ENCODE results near the gene PDE6G.

DNA sequence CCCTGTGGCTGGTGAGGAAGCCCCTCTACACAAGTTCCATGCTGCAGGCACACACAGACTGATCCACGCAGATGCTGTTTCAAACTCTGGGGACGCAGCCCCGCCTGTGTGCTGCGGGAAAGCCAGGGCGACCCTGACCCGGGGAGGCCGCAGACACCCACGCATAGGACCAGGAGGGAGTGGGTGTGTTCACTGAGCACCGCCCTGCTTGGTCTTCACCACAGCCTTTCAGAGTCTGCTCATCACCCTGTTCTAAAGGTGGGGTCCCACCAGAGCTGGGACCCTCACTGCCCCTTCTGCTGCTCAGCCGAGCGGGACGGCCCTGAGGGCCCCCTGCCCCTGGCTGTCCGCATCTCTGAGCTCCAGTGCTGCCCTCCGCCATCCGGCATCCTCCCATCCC is 11.8 kb downstream of the PDE6G start:
- TF ChIP-seq, protein P1, sequence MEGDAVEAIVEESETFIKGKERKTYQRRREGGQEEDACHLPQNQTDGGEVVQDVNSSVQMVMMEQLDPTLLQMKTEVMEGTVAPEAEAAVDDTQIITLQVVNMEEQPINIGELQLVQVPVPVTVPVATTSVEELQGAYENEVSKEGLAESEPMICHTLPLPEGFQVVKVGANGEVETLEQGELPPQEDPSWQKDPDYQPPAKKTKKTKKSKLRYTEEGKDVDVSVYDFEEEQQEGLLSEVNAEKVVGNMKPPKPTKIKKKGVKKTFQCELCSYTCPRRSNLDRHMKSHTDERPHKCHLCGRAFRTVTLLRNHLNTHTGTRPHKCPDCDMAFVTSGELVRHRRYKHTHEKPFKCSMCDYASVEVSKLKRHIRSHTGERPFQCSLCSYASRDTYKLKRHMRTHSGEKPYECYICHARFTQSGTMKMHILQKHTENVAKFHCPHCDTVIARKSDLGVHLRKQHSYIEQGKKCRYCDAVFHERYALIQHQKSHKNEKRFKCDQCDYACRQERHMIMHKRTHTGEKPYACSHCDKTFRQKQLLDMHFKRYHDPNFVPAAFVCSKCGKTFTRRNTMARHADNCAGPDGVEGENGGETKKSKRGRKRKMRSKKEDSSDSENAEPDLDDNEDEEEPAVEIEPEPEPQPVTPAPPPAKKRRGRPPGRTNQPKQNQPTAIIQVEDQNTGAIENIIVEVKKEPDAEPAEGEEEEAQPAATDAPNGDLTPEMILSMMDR (IDR thresholded peaks at IDR 0.05; ENCODE audit: insufficient read depth, low read length), result no peak
- no peak for TF ChIP-seq SPI1 (IDR thresholded peaks at IDR 0.05; ENCODE audit: borderline replicate concordance, low read depth)
- TF ChIP-seq, protein P2, sequence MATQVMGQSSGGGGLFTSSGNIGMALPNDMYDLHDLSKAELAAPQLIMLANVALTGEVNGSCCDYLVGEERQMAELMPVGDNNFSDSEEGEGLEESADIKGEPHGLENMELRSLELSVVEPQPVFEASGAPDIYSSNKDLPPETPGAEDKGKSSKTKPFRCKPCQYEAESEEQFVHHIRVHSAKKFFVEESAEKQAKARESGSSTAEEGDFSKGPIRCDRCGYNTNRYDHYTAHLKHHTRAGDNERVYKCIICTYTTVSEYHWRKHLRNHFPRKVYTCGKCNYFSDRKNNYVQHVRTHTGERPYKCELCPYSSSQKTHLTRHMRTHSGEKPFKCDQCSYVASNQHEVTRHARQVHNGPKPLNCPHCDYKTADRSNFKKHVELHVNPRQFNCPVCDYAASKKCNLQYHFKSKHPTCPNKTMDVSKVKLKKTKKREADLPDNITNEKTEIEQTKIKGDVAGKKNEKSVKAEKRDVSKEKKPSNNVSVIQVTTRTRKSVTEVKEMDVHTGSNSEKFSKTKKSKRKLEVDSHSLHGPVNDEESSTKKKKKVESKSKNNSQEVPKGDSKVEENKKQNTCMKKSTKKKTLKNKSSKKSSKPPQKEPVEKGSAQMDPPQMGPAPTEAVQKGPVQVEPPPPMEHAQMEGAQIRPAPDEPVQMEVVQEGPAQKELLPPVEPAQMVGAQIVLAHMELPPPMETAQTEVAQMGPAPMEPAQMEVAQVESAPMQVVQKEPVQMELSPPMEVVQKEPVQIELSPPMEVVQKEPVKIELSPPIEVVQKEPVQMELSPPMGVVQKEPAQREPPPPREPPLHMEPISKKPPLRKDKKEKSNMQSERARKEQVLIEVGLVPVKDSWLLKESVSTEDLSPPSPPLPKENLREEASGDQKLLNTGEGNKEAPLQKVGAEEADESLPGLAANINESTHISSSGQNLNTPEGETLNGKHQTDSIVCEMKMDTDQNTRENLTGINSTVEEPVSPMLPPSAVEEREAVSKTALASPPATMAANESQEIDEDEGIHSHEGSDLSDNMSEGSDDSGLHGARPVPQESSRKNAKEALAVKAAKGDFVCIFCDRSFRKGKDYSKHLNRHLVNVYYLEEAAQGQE (IDR thresholded peaks at IDR 0.05; ENCODE audit: insufficient replicate concordance, low read depth), result no peak
- TF ChIP-seq POLR2AphosphoS5 (IDR thresholded peaks at IDR 0.05; ENCODE audit: low read depth), result no peak
- TF ChIP-seq GABPA (IDR thresholded peaks at IDR 0.05; ENCODE audit: low read depth), result no peak

Measured in HL-60 (cell line).